Measurements from ENCODE around the gene RSBN1. TPM values are rescaled to one million over a fixed set of nuclear protein-coding genes. Genes with fewer than 3 reads are reported as not detected.
"Not testable (repeated sequence)": the region's sequence is repeated elsewhere in the genome, so short reads cannot be mapped to it uniquely, and the experiment has no call there.

The RSBN1 gene
- polyA plus RNA-seq, 10 donors, result 11.5 to 17.1 (median 12.7) TPM

DNA sequence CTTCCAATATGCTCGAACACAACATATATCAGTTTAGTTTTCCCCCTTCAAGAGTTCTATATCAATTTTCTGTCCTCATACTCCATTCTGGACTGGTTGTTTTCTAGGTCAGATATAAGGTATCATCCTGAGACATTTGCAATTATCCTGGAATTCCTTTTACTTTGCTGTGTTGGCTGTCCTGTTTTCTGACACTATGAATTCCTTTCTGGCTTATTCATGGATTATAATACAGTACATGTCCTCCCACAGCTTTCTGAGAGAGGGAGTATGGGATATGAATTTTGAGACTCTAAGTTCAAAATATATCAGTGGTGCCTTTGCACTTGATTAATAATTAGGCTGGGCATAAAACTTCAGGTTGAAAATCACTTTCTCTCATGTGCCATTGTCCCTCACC lies 64.9 kb downstream of the RSBN1 start:
- no peak for DNase-seq

DNA sequence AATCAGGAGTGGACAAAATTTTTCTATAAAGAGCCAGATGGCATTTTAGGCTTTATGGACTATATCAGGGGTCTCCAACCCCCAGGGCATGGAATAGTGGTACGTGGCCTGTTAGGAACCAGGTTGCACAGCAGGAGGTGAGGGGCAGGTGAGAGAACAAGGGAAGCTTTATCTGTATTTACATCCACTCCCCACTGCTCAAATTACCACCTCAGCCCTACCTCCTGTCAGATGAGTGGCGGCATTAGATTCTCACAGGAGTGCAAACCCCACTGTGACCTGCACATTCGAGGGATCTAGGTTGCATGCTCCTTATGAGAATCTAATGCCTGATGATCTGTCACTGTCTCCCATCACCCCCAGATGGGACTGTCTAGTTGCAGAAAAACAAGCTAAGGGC lies 66.9 kb downstream of the RSBN1 start:
- no peak for DNase-seq

DNA sequence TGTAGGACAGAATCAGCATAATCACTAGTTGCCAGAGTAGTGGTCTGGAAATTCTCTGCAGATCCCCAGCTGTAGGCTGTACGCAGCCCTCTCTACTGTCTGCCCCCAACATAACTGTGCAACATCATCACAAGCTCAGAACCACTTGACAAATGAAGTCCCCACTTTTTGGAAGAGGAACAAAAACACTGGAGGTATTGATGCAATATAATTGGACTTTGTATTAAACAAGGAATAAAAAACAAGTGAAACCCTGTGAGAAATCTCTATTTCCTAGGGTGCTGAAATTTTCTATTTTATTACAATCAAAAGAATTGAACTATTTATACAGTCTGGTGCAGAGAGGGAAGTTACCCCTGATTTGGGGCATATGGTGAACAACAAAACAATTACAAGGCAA lies 68.2 kb downstream of the RSBN1 start:
- DNase-seq, result no peak

GRCh38 chr1:113742515-113742914 lies 69.8 kb downstream of the RSBN1 start:
- DNase-seq, result no peak

GRCh38 chr1:113734357-113735055 lies 77.8 kb downstream of the RSBN1 start:
- DNase-seq, result no peak

- no peak for DNase-seq
Observed at GRCh38 chr1:113732802-113733201, 79.5 kb downstream of the RSBN1 start.

DNA sequence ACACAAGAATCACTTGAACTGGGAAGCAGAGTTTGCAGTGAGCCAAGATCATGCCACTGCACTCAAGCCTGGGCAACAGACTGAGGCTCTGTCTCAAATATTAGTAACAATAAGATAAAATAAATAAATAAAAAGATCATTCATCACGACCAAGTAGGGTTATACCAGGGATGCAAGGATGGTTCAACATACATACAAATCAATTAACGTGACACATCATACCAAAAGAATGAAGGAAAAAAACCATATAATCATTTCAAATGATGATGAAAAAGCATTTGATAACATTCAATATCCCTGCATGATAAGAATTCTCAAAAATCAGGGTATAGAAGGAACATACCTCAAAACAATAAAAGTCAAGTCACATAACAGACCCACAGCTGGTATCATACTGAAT lies 91.3 kb downstream of the RSBN1 start:
- DNase-seq, result no peak

DNA sequence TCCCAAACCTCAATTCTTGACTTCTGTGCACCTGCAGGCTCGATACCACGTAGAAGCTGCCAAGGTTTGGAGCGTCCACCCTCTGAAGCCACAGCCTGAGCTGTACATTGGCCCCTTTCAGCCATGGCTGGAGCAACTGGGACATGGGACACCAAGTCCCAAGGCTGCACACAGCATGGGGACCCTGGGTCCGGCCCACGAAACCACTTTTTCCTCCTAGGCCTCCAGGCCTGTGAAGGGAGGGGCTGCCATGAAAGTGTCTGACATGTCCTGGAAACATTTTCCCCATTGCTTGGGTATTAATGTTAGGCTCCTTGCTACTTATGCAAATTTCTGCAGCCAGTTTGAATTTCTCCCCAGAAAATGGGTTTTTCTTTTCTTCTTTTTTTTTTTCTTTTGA lies 93.7 kb downstream of the RSBN1 start:
- not testable (repeated sequence) for DNase-seq

DNA sequence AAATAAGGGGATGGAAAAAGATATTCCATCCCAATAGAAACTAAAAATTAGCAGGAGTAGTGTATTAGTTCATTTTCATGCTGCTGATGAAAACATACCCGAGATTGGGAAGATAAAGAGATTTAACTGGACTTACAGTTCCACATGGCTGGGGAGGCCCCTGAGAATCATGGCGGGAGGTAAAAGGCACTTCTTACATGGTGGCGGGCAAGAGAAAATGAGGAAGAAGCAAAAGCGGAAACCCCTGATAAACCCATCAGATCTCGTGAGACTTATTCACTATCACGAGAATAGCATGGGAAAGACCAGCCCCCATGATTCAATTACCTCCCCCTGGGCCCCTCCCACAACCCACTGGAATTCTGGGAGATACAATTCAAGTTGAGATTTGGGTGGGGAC lies 94.8 kb downstream of the RSBN1 start:
- DNase-seq, result not testable (repeated sequence)

- DNase-seq, result peak in 2 of 3 donors; percentile 3
Observed at GRCh38 chr1:113714606-113715269, 97.5 kb downstream of the RSBN1 start.

Other genes starting within 250 kb of the RSBN1 start
- gene PHTF1, start 53.0 kb downstream of the RSBN1 start, polyA plus RNA-seq (ENCODE audit: insufficient read length in 10 of 10), result 10 to 100 TPM in 7 of 10 donors, 1 to 10 TPM in 3; 9.7 to 15.8 (median 11.4) TPM
- gene PTPN22, start 59.2 kb upstream of the RSBN1 start, polyA plus RNA-seq (ENCODE audit: insufficient read length in 10 of 10), result 1 to 10 TPM in 1 of 10 donors, under 1 TPM in 9; 0.13 to 1.7 (median 0.33) TPM
- 1 to 10 TPM in 2 of 10 donors, under 1 TPM in 8; 0.19 to 2.1 (median 0.47) TPM for gene BCL2L15, start 75.1 kb upstream of the RSBN1 start, polyA plus RNA-seq (ENCODE audit: insufficient read length in 10 of 10)
- 10 to 100 TPM; 16.9 to 46.5 (median 23.1) TPM for gene AP4B1, start 92.3 kb upstream of the RSBN1 start, polyA plus RNA-seq (ENCODE audit: insufficient read length in 10 of 10)
- gene DCLRE1B, start 92.8 kb upstream of the RSBN1 start, polyA plus RNA-seq (ENCODE audit: insufficient read length in 10 of 10), result 10 to 100 TPM in 4 of 10 donors, 1 to 10 TPM in 6; 7.6 to 11.6 (median 9.0) TPM
- gene HIPK1, start 116.8 kb upstream of the RSBN1 start, polyA plus RNA-seq (ENCODE audit: insufficient read length in 10 of 10), result 10 to 100 TPM; 26.5 to 37.3 (median 30.9) TPM
- gene OLFML3, start 167.0 kb upstream of the RSBN1 start, polyA plus RNA-seq (ENCODE audit: insufficient read length in 10 of 10), result 100 to 1,000 TPM; 115 to 220 (median 167) TPM